ENCODE measurements around the gene CAVIN2.

Gene CAVIN2

DNA sequence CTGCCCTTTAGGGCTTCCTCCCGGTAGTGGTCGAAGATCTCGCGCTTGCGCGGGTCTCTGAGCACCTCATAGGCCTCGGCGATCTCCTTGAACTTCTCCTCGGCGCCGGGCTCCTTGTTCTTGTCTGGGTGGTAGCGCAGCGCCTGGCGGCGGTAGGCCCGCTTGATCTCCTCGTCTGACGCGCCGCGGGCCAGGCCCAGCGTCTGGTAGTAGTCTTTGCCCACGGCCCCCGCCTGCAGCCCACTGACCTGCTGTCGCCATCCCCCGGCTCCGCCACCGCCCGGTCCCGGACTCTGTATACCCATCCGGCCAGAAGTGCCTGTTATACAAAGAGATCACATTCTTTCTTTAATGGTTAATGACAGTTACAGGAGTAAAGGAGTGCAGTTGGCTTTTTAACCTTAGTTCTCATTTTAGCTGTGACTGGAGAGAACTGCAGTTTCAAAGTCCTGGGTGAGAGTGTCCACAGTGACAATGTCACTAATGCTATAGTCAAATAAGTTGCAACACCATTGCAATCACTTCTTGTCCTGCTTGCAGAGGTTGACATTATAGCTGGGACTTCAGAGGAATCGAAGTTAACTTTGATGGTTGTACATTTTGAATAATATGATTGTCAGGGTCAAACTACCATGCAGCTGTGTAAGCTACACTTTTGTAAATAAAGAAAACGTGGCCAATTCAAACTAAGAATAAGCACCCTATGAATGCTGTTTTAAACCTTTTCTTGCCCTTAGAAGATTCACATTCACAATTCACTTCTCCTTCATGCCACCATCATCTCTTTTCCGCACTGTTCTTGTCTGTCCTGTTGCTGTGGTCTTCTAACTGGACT lies 35.3 kb upstream of the CAVIN2 start:
- H3K4me3 ChIP-seq (ENCODE audit: low read length) = no peak overlapping the region
- no peak overlapping the region for H3K4me2 ChIP-seq (ENCODE audit: low read length)
- no peaks in the 10 kb centered on the region for H3K27me3 ChIP-seq (ENCODE audit: control insufficient read depth, insufficient read depth, low read length)
- no peaks in the 10 kb centered on the region for H3K36me3 ChIP-seq (ENCODE audit: insufficient read depth, low read length)
- no peak overlapping the region for H3K9ac ChIP-seq (ENCODE audit: low read depth, low read length)
- H3K9me3 ChIP-seq (replicated peaks; ENCODE audit: low read length) = no peaks in the 10 kb centered on the region
- peaks cover 15% of the 10 kb centered on the region for H3K4me1 ChIP-seq (ENCODE audit: control insufficient read depth, insufficient read depth, low read length)

DNA sequence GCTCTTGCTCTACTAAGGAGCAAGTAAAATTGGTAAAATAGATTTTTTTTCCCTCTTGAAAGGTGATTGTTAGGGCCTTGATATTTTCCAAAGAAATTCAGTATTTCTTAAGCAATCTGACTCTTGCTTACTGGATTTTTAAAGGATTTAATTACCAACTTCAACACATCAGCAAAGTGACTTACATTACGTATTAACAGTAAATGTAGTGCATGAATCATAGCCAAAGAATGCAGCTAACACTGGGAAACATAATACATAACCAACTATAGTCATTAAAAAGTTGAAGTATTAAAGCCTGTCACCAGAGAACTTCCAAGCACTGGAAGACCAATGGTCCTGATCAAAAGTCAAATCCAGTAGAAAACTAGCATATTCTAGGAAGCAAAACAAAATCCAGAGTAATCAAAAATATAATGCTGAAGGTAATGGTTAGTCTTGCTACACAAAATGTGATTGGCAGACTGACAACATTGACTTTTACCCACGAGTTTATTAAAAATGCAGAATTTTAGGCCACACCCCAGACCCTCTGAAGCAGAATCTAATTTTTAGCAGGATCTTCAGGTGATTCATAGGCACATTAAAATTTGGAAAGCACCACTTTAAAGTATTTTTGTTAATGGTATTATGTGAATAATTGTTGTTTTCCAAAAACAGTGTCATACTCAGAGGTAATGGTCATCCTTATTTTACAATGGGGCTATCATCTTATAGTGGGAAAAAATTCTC lies 31.8 kb upstream of the CAVIN2 start:
- H3K27me3 ChIP-seq (ENCODE audit: control insufficient read depth, insufficient read depth, low read length) = no peaks in the 10 kb centered on the region
- H3K9ac ChIP-seq (ENCODE audit: low read depth, low read length) = no peak overlapping the region
- peaks cover 15% of the 10 kb centered on the region for H3K4me1 ChIP-seq (ENCODE audit: control insufficient read depth, insufficient read depth, low read length)
- H3K36me3 ChIP-seq (ENCODE audit: insufficient read depth, low read length) = no peaks in the 10 kb centered on the region
- H3K4me2 ChIP-seq (ENCODE audit: low read length) = peak overlapping the region; percentile 7
- no peak overlapping the region for H3K4me3 ChIP-seq (ENCODE audit: low read length)
- H3K9me3 ChIP-seq (replicated peaks; ENCODE audit: low read length) = no peaks in the 10 kb centered on the region

GRCh38 chr2:191877875-191878274 lies 31.0 kb upstream of the CAVIN2 start:
- Histone ChIP-seq H3K27me3 (ENCODE audit: control insufficient read depth, insufficient read depth, low read length) (no peaks in the 10 kb centered on the region), H3K36me3 (ENCODE audit: insufficient read depth, low read length) (no peaks in the 10 kb centered on the region), H3K9me3 (replicated peaks; ENCODE audit: low read length) (no peaks in the 10 kb centered on the region), H3K4me3 (ENCODE audit: low read length) (no peak overlapping the region), H3K4me1 (ENCODE audit: control insufficient read depth, insufficient read depth, low read length) (peaks cover 15% of the 10 kb centered on the region), H3K9ac (ENCODE audit: low read depth, low read length) (no peak overlapping the region), H3K4me2 (ENCODE audit: low read length) (no peak overlapping the region)

DNA sequence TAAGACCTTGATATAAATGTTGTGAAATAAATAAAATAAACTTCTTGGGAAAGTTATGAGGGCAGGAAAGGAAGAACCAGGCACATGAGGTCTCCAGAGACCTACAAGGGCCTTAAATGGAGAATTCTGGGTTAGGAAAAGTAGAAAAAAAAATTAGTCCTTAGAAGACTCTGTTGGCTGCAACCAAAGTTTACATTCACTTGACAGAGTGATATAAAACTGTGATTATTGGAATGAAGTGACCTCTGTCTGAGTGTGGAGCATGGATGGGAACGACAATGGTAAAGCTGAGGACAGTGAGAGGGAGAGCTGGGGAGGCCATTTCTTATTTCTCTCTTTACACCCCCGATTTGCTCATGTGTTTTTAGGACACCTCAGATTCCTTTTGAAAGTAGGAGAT lies 29.0 kb upstream of the CAVIN2 start:
- H3K27me3 ChIP-seq (ENCODE audit: control insufficient read depth, insufficient read depth, low read length) = no peaks in the 10 kb centered on the region
- H3K36me3 ChIP-seq (ENCODE audit: insufficient read depth, low read length) = no peaks in the 10 kb centered on the region
- H3K9ac ChIP-seq (ENCODE audit: low read depth, low read length) = no peak overlapping the region
- H3K4me3 ChIP-seq (ENCODE audit: low read length) = no peak overlapping the region
- no peak overlapping the region for H3K4me2 ChIP-seq (ENCODE audit: low read length)
- H3K9me3 ChIP-seq (replicated peaks; ENCODE audit: low read length) = no peaks in the 10 kb centered on the region
- H3K4me1 ChIP-seq (ENCODE audit: control insufficient read depth, insufficient read depth, low read length) = peaks cover 15% of the 10 kb centered on the region

DNA sequence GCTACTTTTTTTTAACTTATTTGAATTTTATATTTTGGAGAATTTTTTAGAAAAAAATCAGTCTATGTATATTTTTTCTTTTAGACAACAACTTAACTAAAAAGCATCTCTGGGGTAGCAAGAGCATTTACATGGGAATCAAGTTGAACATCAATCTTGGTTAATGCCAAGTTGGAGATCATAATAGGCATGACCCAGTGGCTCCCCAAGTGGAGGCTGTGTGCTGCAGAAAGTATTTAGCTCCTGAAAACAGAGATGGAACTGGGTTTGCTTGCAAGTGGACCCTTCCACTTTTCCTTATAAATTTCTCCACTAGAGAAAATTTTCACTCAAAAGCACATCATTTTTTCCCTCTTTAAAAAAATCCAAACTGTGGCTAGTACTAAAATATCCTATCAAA lies 23.9 kb upstream of the CAVIN2 start:
- Histone ChIP-seq H3K9ac (ENCODE audit: low read depth, low read length) (no peak overlapping the region), H3K4me2 (ENCODE audit: low read length) (no peak overlapping the region), H3K9me3 (replicated peaks; ENCODE audit: low read length) (no peaks in the 10 kb centered on the region), H3K4me1 (ENCODE audit: control insufficient read depth, insufficient read depth, low read length) (peaks cover 18% of the 10 kb centered on the region), H3K27me3 (ENCODE audit: control insufficient read depth, insufficient read depth, low read length) (no peaks in the 10 kb centered on the region), H3K4me3 (ENCODE audit: low read length) (no peak overlapping the region), H3K36me3 (ENCODE audit: insufficient read depth, low read length) (no peaks in the 10 kb centered on the region)

- no peaks in the 10 kb centered on the region for H3K27me3 ChIP-seq (ENCODE audit: control insufficient read depth, insufficient read depth, low read length)
- H3K9ac ChIP-seq (ENCODE audit: low read depth, low read length) = no peak overlapping the region
- no peak overlapping the region for H3K4me3 ChIP-seq (ENCODE audit: low read length)
- no peaks in the 10 kb centered on the region for H3K9me3 ChIP-seq (replicated peaks; ENCODE audit: low read length)
- H3K4me1 ChIP-seq (ENCODE audit: control insufficient read depth, insufficient read depth, low read length) = peaks cover 24% of the 10 kb centered on the region
- no peaks in the 10 kb centered on the region for H3K36me3 ChIP-seq (ENCODE audit: insufficient read depth, low read length)
- H3K4me2 ChIP-seq (ENCODE audit: low read length) = no peak overlapping the region
Measured at GRCh38 chr2:191869781-191870180, 22.9 kb upstream of the CAVIN2 start.

DNA sequence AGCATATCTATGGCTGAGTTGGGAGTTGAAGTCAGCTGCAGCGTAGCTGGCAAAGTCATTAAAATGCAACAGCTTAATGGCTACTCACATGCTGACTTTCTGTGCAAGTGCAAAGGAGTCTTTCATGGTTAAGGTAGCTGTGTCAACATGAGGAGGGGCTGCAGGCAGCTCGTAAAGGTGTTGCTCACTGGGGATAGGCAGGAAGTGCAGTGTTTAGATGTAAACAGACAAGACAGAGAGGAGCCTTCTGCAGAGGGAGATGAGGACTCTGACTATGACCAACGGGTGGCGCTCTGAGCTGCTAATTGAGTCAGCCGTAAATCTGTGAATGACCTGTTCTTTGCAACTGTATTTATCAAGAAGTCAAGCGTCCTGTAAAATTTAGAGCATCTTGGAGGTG lies 22.3 kb upstream of the CAVIN2 start:
- H3K9ac ChIP-seq (ENCODE audit: low read depth, low read length) = no peak overlapping the region
- peaks cover 30% of the 10 kb centered on the region for H3K4me1 ChIP-seq (ENCODE audit: control insufficient read depth, insufficient read depth, low read length)

DNA sequence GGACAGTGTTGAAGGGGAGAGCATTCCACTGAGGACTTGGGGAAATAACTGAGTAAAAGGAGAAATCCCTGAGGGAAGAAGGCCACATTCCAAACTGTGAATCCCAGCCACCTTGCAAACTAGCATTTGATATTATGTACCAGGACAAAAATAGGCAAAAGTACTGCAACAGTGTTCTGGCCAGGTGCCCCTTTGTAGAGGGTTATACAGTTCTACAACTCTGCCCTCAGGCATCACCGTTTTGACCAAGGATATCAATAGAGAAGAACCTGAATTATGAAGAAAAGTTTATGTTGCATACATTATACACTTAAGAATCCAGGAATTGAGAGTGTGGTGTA lies 20.6 kb upstream of the CAVIN2 start:
- Histone ChIP-seq H3K4me1 (ENCODE audit: control insufficient read depth, insufficient read depth, low read length) (peaks cover 42% of the 10 kb centered on the region), H3K4me3 (ENCODE audit: low read length) (no peak overlapping the region), H3K27me3 (ENCODE audit: control insufficient read depth, insufficient read depth, low read length) (no peaks in the 10 kb centered on the region), H3K9me3 (replicated peaks; ENCODE audit: low read length) (no peaks in the 10 kb centered on the region), H3K9ac (ENCODE audit: low read depth, low read length) (peak overlapping the region; percentile 16), H3K36me3 (ENCODE audit: insufficient read depth, low read length) (no peaks in the 10 kb centered on the region), H3K4me2 (ENCODE audit: low read length) (peak overlapping the region; percentile 65)

More for the DNA sequence above, 22.3 kb upstream of the CAVIN2 start:
- no peaks in the 10 kb centered on the region for H3K9me3 ChIP-seq (replicated peaks; ENCODE audit: low read length)
- no peak overlapping the region for H3K4me3 ChIP-seq (ENCODE audit: low read length)
- H3K4me2 ChIP-seq (ENCODE audit: low read length) = no peak overlapping the region
- no peaks in the 10 kb centered on the region for H3K36me3 ChIP-seq (ENCODE audit: insufficient read depth, low read length)
- H3K27me3 ChIP-seq (ENCODE audit: control insufficient read depth, insufficient read depth, low read length) = no peaks in the 10 kb centered on the region

- Histone ChIP-seq H3K4me1 (ENCODE audit: control insufficient read depth, insufficient read depth, low read length) (peaks cover 47% of the 10 kb centered on the region), H3K9ac (ENCODE audit: low read depth, low read length) (peak overlapping the region; percentile 68), H3K9me3 (replicated peaks; ENCODE audit: low read length) (no peaks in the 10 kb centered on the region), H3K27me3 (ENCODE audit: control insufficient read depth, insufficient read depth, low read length) (no peaks in the 10 kb centered on the region), H3K4me3 (ENCODE audit: low read length) (peak overlapping the region; percentile 6), H3K36me3 (ENCODE audit: insufficient read depth, low read length) (no peaks in the 10 kb centered on the region), H3K4me2 (ENCODE audit: low read length) (peak overlapping the region; percentile 65)
Measured at GRCh38 chr2:191866675-191867506, 20.0 kb upstream of the CAVIN2 start.

DNA sequence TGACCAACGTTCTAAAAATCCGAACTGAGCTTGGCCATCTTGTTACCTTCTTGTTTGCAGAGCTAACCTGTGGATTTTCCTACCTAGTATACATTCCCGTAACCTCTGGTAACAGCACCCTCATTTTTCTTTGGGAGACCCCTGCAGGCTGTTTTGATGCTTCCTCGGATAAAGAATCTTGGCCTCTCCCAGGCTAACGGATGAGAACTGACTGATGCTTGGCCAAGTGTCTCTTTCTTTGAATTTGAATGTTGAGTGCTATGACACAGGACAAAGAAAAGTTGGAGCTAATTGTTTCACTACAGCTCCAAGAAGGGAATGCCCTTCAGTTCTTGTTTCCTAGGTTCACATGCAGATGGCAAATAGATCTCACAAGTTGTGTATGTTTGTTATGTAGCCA lies 19.3 kb upstream of the CAVIN2 start:
- H3K9me3 ChIP-seq (replicated peaks; ENCODE audit: low read length) = no peaks in the 10 kb centered on the region
- H3K4me1 ChIP-seq (ENCODE audit: control insufficient read depth, insufficient read depth, low read length) = peaks cover 50% of the 10 kb centered on the region
- peak overlapping the region; percentile 68 for H3K9ac ChIP-seq (ENCODE audit: low read depth, low read length)
- H3K4me3 ChIP-seq (ENCODE audit: low read length) = peak overlapping the region; percentile 6
- H3K27me3 ChIP-seq (ENCODE audit: control insufficient read depth, insufficient read depth, low read length) = no peaks in the 10 kb centered on the region
- no peaks in the 10 kb centered on the region for H3K36me3 ChIP-seq (ENCODE audit: insufficient read depth, low read length)
- peak overlapping the region; percentile 65 for H3K4me2 ChIP-seq (ENCODE audit: low read length)

- peak overlapping the region; percentile 2 for H3K4me2 ChIP-seq (ENCODE audit: low read length)
- no peaks in the 10 kb centered on the region for H3K36me3 ChIP-seq (ENCODE audit: insufficient read depth, low read length)
- no peaks in the 10 kb centered on the region for H3K9me3 ChIP-seq (replicated peaks; ENCODE audit: low read length)
- H3K4me1 ChIP-seq (ENCODE audit: control insufficient read depth, insufficient read depth, low read length) = peaks cover 50% of the 10 kb centered on the region
- no peak overlapping the region for H3K4me3 ChIP-seq (ENCODE audit: low read length)
- H3K9ac ChIP-seq (ENCODE audit: low read depth, low read length) = no peak overlapping the region
- no peaks in the 10 kb centered on the region for H3K27me3 ChIP-seq (ENCODE audit: control insufficient read depth, insufficient read depth, low read length)
Measured at GRCh38 chr2:191864628-191865374, 17.9 kb upstream of the CAVIN2 start.
